GM12891 (cell line): Measurements from ENCODE around the gene MICU1. TPM values are rescaled to one million over a fixed set of nuclear protein-coding genes. Genes with fewer than 3 reads are reported as not detected.
A peak's percentile ranks its signal among the peaks of the same experiment; 100 is the strongest.
"Not testable (repeated sequence)": the region's sequence is repeated elsewhere in the genome, so short reads cannot be mapped to it uniquely, and the experiment has no call there.

ENCODE experiments used
- DNase-seq: peaks from one replicate; pipeline ENCODE4 v3.0.0; 2011; ENCODE audit warnings: low spot score; ENCODE audit not compliant: insufficient read length
- FAIRE-seq: peaks from 2 replicates; lab custom pipeline; 2011; peaks lifted over from hg19 to GRCh38; lab: Jason Lieb, UNC
- PAX5 ChIP-seq: IDR thresholded peaks from 2 replicates; pipeline ENCODE4 v1.6.1; 2011; ENCODE audit warnings: low read length, moderate library complexity, mild to moderate bottlenecking; ENCODE audit not compliant: insufficient read depth, severe bottlenecking
- POLR2A ChIP-seq: IDR thresholded peaks from 2 replicates; pipeline ENCODE4 v1.6.1; 2011; ENCODE audit warnings: low read depth, low read length, control low read depth
- POLR2AphosphoS5 ChIP-seq: IDR thresholded peaks from 2 replicates; pipeline ENCODE4 v1.6.1; 2011; ENCODE audit warnings: low read depth, low read length, control low read depth
- POU2F2 ChIP-seq: IDR thresholded peaks from 2 replicates; pipeline ENCODE4 v1.6.1; 2011; ENCODE audit warnings: low read depth, mild to moderate bottlenecking, control low read depth, low read length, moderate library complexity
- SPI1 ChIP-seq: IDR thresholded peaks from 2 replicates; pipeline ENCODE4 v1.6.1; 2011; ENCODE audit warnings: low read depth, low read length, control low read depth
- TAF1 ChIP-seq: IDR thresholded peaks from 2 replicates; pipeline ENCODE4 v1.6.1; 2011; ENCODE audit warnings: low read depth, low read length, control low read depth
- polyA plus RNA-seq: library from polyadenylated mRNA; unstranded; fragments of >200 nt; gene quantifications from one replicate; pipeline ENCODE4 v1.2.1, GENCODE V29; 2012; ENCODE audit warnings: low read depth, missing spikeins, inconsistent platforms; ENCODE audit not compliant: missing spikeins

The MICU1 gene
- 16.2 TPM for polyA plus RNA-seq

DNA sequence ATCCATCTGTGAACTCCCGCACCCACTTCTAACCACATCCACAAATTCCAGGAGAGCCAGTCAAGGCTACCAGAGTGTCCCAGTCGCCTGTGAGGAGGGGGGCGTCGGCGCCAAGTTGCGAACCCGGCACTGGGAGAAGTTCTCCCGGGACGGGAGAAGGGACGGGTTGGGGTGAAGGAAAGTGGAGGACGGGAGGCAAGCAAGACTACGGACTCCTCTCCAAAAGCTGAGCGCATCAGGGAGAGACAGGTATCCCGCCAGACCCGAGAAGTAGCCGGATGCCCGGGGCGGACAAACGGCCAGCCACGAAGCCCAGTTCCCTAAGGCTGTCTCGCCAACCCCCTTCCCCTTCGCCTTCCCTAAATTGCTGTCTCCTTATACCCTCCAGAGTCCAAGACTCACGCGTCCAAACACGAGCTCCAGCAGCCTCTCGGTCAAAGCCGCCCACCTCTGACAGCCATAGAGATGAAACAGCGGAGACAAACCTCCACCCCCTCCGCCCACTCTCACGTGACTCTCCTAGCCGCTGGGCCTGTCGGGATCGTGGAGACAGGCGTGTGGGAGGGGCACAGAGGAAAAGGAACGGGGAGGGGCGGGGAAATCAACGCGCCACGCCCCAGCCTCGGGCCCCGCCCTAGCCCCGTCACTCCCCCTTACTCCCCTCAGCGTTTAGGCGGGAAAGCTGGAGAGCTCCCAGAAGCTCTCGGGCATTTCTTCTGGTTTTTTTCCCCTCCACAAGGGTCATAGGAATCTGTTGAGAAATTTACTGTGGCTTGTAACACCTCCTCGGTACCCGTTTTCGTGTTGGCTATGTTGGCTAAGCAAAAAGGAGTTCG, at the start of gene MICU1:
Gene MICU1, minus strand, starts transcription at position 472 of the 836 bp plus-strand sequence. CDS start 59,286 bp downstream, outside the sequence.
- DNase-seq (peak; percentile 79), FAIRE-seq (peak; percentile 98)
- TF ChIP-seq SPI1 (no peak), PAX5 (no peak), POLR2AphosphoS5 (peak; percentile 31; the same call in 1 of the 2 replicates), TAF1 (peak; percentile 49; the same call in 1 of the 2 replicates), POU2F2 (peak; percentile 40; the same call in 1 of the 2 replicates), POLR2A (peak; percentile 79)

DNA sequence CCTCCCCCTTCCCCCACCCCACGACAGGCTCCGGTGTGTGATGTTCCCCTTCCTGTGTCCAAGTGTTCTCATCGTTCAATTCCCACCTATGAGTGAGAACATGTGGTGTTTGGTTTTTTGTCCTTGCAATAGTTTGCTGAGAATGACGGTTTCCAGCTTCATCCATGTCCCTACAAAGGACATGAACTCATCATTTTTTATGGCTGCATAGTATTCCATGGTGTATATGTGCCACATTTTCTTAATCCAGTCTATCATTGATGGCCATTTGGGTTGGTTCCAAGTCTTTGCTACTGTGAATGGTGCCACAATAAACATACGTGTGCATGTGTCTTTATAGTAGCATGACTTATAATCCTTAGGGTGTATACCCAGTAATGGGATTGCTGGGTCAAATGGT, 48.3 kb upstream of the MICU1 start:
- FAIRE-seq, DNase-seq: not testable (repeated sequence)

DNA sequence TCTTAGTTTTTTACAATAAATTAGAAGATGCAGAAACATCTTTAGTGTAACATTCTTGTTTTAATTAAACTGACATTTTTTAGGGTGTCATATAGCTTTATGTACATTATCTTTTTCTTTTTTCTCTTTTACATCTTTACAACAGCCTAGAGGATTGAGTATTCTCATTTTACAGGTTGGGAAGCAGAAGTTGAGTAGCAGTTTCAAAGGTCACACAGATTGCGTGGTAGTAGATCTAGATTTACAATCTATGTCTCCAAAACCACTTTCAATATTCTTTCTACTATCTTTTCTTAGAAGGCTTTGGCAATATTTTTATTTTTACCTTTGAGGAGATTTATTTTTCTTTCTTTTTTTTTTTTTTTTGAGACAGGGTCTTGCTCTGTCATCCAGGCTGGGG, 47.4 kb upstream of the MICU1 start:
- DNase-seq: no peak
- TF ChIP-seq TAF1: no peak
- no peak for TF ChIP-seq POU2F2
- no peak for TF ChIP-seq POLR2AphosphoS5
- no peak for TF ChIP-seq SPI1
- TF ChIP-seq PAX5: no peak
- no peak for TF ChIP-seq POLR2A
- no peak for FAIRE-seq

GRCh38 chr10:72667207-72667864, 41.5 kb upstream of the MICU1 start:
- FAIRE-seq (no peak), DNase-seq (no peak)
- TF ChIP-seq POLR2A: no peak
- no peak for TF ChIP-seq SPI1
- TF ChIP-seq PAX5: no peak
- TF ChIP-seq POU2F2: no peak
- no peak for TF ChIP-seq TAF1
- no peak for TF ChIP-seq POLR2AphosphoS5

DNA sequence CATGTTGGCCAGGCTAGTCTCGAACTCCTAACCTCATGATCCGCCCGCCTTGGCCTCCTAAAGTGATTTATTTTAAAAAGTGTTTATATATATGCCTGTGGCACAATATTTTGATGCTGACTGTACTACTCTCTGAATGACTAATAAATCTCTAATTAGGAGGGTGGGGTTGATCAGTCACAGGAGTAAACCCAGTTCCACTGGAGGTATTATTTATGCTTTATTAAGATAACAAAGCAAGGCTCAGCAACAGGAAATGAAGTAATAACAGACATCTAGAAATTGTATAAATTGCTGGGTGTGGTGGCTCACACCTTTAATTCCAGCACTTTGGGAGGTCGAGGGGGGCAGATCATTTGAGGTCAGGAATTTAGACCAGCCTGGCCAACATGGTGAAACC, 40.0 kb upstream of the MICU1 start:
- DNase-seq (no peak), FAIRE-seq (no peak)
- TF ChIP-seq POLR2AphosphoS5 (no peak), TAF1 (no peak), POU2F2 (no peak), SPI1 (no peak), POLR2A (no peak), PAX5 (no peak)

DNA sequence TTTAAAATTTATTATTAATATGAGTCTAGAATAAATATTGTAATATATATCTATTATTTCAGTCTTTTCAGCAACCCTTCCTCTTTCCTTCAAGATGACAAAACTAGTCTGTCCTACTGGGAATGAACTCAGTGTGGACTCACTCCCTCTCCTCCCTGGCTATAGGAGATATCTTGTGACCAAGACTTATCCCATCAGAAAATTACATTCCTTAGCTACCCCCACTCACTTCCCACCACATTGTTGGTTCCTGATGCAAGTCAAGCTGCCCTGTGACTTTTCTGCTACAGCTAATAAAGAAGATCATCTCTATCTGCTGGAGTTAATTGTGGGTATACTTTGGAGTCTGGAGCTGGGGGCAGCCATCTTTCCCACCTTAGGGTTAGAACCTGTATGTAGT, 38.1 kb upstream of the MICU1 start:
- no peak for TF ChIP-seq POLR2A
- no peak for TF ChIP-seq TAF1
- TF ChIP-seq POU2F2: no peak
- TF ChIP-seq SPI1: no peak
- TF ChIP-seq PAX5: no peak
- TF ChIP-seq POLR2AphosphoS5: no peak
- no peak for FAIRE-seq
- no peak for DNase-seq

- FAIRE-seq (no peak), DNase-seq (no peak)
- no peak for TF ChIP-seq PAX5
- no peak for TF ChIP-seq SPI1
- TF ChIP-seq POLR2AphosphoS5: no peak
Measured at GRCh38 chr10:72661431-72661830, 35.6 kb upstream of the MICU1 start.

DNA sequence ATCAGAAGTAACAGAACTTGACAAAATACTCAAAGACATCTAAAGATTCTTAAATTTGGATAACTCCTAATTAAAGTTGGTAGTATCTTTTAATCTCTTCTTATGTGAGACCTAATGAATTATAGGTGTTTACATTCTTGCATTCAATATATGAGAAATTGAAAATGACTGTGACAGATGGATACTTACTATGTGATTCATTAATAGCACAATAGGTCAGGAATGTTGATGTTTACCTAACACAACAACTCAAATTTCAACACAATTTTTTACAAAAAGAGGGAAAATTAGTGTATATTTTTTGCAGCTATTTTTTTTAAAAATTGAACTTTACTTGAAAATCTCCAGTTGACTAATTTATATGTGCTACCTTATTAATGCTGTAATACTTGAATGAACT, 34.3 kb upstream of the MICU1 start:
- no peak for TF ChIP-seq PAX5
- TF ChIP-seq POLR2AphosphoS5: no peak
- no peak for TF ChIP-seq POLR2A
- no peak for TF ChIP-seq SPI1
- no peak for TF ChIP-seq POU2F2
- TF ChIP-seq TAF1: no peak
- FAIRE-seq (no peak), DNase-seq (no peak)

- DNase-seq (no peak), FAIRE-seq (no peak)
- no peak for TF ChIP-seq SPI1
- no peak for TF ChIP-seq PAX5
- no peak for TF ChIP-seq POLR2A
- TF ChIP-seq POU2F2: no peak
- no peak for TF ChIP-seq POLR2AphosphoS5
- TF ChIP-seq TAF1: no peak
Measured at GRCh38 chr10:72659694-72660093, 33.8 kb upstream of the MICU1 start.

GRCh38 chr10:72658696-72659400, 33.0 kb upstream of the MICU1 start:
- DNase-seq (no peak), FAIRE-seq (no peak)
- TF ChIP-seq TAF1 (no peak), POU2F2 (no peak), POLR2A (no peak), SPI1 (no peak), POLR2AphosphoS5 (no peak), PAX5 (no peak)

DNA sequence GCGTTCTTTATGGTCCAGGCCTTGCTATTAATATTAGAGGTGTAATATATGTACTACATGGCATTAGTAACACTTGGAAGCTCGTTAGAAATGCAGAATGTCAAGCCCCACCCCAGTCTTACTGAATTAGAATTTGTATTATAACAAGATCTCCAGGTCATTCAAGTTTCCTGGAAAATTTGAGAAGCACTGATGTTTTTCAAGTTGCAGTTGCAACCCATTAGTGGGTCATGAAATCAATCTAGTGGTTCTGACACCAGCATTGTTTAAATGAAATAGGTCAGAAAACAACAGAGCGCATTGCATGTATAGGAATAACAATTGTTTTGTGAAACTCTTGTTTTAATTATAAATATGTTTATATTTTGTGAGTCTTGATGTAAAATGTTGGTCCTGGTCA, 28.8 kb upstream of the MICU1 start:
- no peak for FAIRE-seq
- no peak for DNase-seq
- no peak for TF ChIP-seq SPI1
- TF ChIP-seq POU2F2: no peak
- no peak for TF ChIP-seq TAF1
- no peak for TF ChIP-seq PAX5
- no peak for TF ChIP-seq POLR2A
